Vagina (tissue), 2 donors: ENCODE results near the gene ZCCHC7.

Experiments
- CTCF ChIP-seq, 3 experiments: fragments of 450-650 bp in 2 of 3; fragments of 200-600 bp in 1 of 3; sonication (generic) in 1 of 3; IDR thresholded peaks; one replicate each; pipeline ENCODE4 v1.5.1; 2017 to 2019; ENCODE audit warnings: antibody characterized with exemption in 3 of 3, mild to moderate bottlenecking in 2 of 3, moderate library complexity in 2 of 3
- POLR2A ChIP-seq, 2 donors: fragments of 450-650 bp; IDR thresholded peaks; one replicate each; pipeline ENCODE4 v1.6.1; 2017; ENCODE audit warnings: antibody characterized with exemption in 2 of 2, mild to moderate bottlenecking in 2 of 2, moderate library complexity in 2 of 2
- POLR2AphosphoS5 ChIP-seq, 2 donors: sonication (generic); formaldehyde crosslinking; IDR thresholded peaks; one replicate each; pipeline ENCODE4 v1.9.0; 2017; ENCODE audit warnings: antibody characterized with exemption in 2 of 2, mild to moderate bottlenecking in 2 of 2, low read depth in 1 of 2; ENCODE audit not compliant: insufficient read depth in 1 of 2

GRCh38 chr9:37373621-37374020 lies 253.2 kb downstream of the ZCCHC7 start:
- no peak for TF ChIP-seq CTCF (IDR thresholded peaks at IDR 0.05)
- TF ChIP-seq POLR2A (IDR thresholded peaks at IDR 0.05): no peak
- TF ChIP-seq POLR2AphosphoS5 (IDR thresholded peaks at IDR 0.05; ENCODE audit: insufficient read depth in 1 of 2, low read depth in 1 of 2): no peak
